ENCODE results near the gene ATP6V0A4. TPM values are rescaled to one million over a fixed set of nuclear protein-coding genes. Genes with fewer than 3 reads are reported as not detected.

Gene ATP6V0A4
- total RNA-seq, 4 donors from 2014 or later = 6.0 to 34.1 (median 19.6) TPM

DNA sequence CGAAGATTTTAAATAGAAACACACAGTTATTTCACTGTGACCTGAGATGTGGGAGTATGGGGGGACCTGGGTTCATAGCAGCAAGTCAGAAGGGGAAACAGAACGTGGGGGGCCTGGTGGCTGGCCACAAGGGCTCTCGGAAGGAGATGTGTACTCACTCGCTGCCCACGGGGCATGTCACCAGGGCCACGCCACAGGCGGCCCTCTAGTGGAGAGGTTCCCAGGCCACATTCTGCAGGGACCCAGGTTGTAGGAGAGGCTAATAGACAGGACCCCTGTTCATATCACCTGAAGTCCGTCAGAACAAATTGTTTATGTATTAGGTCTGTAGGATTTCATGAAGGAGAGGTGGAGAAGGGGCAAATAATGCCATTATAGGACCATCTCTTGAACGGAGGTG lies 71.7 kb downstream of the ATP6V0A4 start:
- TF ChIP-seq, protein P1, sequence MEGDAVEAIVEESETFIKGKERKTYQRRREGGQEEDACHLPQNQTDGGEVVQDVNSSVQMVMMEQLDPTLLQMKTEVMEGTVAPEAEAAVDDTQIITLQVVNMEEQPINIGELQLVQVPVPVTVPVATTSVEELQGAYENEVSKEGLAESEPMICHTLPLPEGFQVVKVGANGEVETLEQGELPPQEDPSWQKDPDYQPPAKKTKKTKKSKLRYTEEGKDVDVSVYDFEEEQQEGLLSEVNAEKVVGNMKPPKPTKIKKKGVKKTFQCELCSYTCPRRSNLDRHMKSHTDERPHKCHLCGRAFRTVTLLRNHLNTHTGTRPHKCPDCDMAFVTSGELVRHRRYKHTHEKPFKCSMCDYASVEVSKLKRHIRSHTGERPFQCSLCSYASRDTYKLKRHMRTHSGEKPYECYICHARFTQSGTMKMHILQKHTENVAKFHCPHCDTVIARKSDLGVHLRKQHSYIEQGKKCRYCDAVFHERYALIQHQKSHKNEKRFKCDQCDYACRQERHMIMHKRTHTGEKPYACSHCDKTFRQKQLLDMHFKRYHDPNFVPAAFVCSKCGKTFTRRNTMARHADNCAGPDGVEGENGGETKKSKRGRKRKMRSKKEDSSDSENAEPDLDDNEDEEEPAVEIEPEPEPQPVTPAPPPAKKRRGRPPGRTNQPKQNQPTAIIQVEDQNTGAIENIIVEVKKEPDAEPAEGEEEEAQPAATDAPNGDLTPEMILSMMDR (IDR thresholded peaks at IDR 0.05) = no peak
- TF ChIP-seq POLR2A (IDR thresholded peaks at IDR 0.05) = no peak
- intact Hi-C loops (cut with DNase I; ENCODE audit: low total_unique reads) = no loop called here
- H3K4me3 ChIP-seq (ENCODE audit: low read depth, poor library complexity, severe bottlenecking) = no peak overlapping the region
- 81% methylated on average over 9 of the region's 9 CpGs for WGBS, 2 donors
- DNase-seq (ENCODE audit: low spot score in 2 of 2) = no peak

DNA sequence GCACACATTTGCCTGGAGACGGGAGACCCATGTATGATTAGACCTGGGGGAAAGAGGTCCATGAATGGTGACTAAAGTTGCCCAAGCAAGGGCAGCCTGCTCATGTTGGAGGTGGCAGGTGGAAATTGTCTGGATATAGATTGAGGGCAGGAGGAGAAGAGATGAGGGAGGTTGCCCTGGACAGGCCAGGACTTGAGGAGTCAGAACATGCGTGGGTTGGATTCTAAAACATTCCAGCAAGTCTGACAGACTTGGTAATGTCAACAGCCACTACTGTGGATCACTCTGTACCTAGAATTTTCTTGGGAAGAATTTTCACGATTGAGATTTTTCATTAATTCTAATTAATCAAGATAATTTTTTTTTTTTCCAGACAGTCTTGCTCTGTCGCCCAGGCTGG lies 77.7 kb downstream of the ATP6V0A4 start:
- TF ChIP-seq, protein P1 (IDR thresholded peaks at IDR 0.05) = no peak
- no peak for TF ChIP-seq POLR2A (IDR thresholded peaks at IDR 0.05)
- intact Hi-C loops (cut with DNase I; ENCODE audit: low total_unique reads) = no loop called here
- no peak overlapping the region for H3K4me3 ChIP-seq (ENCODE audit: low read depth, poor library complexity, severe bottlenecking)
- DNase-seq (ENCODE audit: low spot score in 2 of 2) = peak in 1 of 2 donors; percentile 25
- WGBS, 2 donors = 46 to 59% methylated on average over 4 of the region's 4 CpGs

DNA sequence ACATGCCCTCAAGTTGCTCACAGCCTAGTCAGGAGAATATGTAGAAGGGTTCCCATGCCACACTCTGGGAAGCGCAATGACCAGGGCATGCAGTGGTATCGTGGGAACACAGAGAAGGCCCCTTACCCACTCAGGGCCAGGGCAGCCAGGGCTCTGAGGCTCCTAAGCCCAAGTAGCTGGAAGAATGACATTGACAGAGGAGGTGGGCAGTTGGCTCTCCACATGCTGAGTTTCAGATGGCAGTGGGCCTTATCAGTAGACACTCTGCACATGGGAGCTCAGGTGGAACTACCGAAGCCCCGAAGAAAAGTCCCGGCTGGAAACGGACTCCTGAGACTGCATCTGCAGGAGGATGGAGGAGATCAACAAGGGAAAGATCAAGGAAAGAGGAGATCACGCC lies 81.1 kb downstream of the ATP6V0A4 start:
- intact Hi-C loops (cut with DNase I; ENCODE audit: low total_unique reads) = no loop called here
- no peak overlapping the region for H3K4me3 ChIP-seq (ENCODE audit: low read depth, poor library complexity, severe bottlenecking)
- WGBS, 2 donors = 94 to 95% methylated on average over 7 of the region's 7 CpGs
- DNase-seq (ENCODE audit: low spot score in 2 of 2) = no peak
- no peak for TF ChIP-seq POLR2A (IDR thresholded peaks at IDR 0.05)
- TF ChIP-seq, protein P1 (IDR thresholded peaks at IDR 0.05) = no peak

DNA sequence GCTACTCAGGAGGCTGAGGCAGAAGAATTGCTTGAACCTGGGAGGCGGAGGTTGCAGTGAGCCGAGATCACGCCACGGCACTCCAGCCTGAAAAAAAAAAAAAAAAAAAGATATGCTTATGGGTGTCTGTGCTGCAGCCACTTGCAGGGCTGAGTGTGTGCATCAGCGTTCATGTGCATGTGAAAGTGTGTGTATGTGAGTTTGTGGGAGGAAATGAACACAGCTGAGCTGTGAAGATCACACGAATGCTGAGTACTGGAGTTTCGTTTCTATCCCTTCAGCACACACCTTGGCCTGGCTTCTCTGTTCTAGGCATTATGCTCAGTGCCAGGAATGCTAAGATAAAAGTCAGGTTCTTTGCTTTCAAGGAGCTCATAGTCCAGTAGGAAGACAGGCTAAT lies 84.8 kb downstream of the ATP6V0A4 start:
- intact Hi-C loops (cut with DNase I; ENCODE audit: low total_unique reads) = no loop called here
- WGBS, 2 donors = 84 to 87% methylated on average over 7 of the region's 7 CpGs
- TF ChIP-seq POLR2A (IDR thresholded peaks at IDR 0.05) = no peak
- TF ChIP-seq, protein P1 (IDR thresholded peaks at IDR 0.05) = no peak
- DNase-seq (ENCODE audit: low spot score in 2 of 2) = no peak
- H3K4me3 ChIP-seq (ENCODE audit: low read depth, poor library complexity, severe bottlenecking) = no peak overlapping the region

DNA sequence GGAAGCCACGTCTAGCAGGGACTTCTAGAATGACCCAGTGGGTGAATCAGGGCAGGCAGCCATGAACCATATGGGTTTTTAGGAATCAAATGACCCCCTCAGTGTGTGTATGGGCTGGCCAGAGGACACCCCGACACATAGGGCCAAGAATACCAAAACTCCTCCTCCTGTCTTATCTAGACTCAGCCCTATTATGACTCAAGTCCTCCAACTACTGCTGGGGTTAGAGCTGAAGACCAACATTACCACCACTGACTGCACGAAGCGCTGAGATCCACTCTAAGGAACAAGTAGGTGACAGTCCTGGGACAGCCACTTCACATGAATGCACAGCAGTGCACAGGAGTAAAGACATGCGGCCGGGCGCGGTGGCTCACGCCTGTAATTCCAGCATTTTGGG lies 85.3 kb downstream of the ATP6V0A4 start:
- intact Hi-C loops (cut with DNase I; ENCODE audit: low total_unique reads) = no loop called here
- no peak for TF ChIP-seq POLR2A (IDR thresholded peaks at IDR 0.05)
- TF ChIP-seq, protein P1 (IDR thresholded peaks at IDR 0.05) = no peak
- 94 to 95% methylated on average over 9 of the region's 9 CpGs for WGBS, 2 donors
- DNase-seq (ENCODE audit: low spot score in 2 of 2) = no peak
- H3K4me3 ChIP-seq (ENCODE audit: low read depth, poor library complexity, severe bottlenecking) = no peak overlapping the region

Data from lower leg skin (tissue), 4 donors.